IgD-negative memory B cell (primary cell): ENCODE data around the gene THSD4. TPM values are rescaled to one million over a fixed set of nuclear protein-coding genes. Genes with fewer than 3 reads are reported as not detected.

Experiments used
- H3K27ac Mint-ChIP-seq, 3 donors: one replicate each; pipeline ENCODE4 v1.8.0; 2020 to 2022; ENCODE audit warnings: mild to moderate bottlenecking in 3 of 3, mixed read lengths in 3 of 3, moderate library complexity in 1 of 3
- H3K27me3 Mint-ChIP-seq: one replicate; pipeline ENCODE4 v1.8.0; 2021; ENCODE audit warnings: mixed read lengths
- H3K36me3 Mint-ChIP-seq: one replicate; pipeline ENCODE4 v1.8.0; 2020; ENCODE audit warnings: mild to moderate bottlenecking, mixed read lengths
- H3K4me1 Mint-ChIP-seq, 3 donors: one replicate each; pipeline ENCODE4 v1.8.0; 2020 to 2022; ENCODE audit warnings: mixed read lengths in 3 of 3, mild to moderate bottlenecking in 1 of 3
- H3K4me3 Mint-ChIP-seq, 4 donors: one replicate each; pipeline ENCODE4 v1.8.0; 2020 to 2022; ENCODE audit warnings: mild to moderate bottlenecking in 4 of 4, mixed read lengths in 4 of 4, moderate library complexity in 3 of 4
- H3K9me3 Mint-ChIP-seq, 3 donors: one replicate each; pipeline ENCODE4 v1.8.0; 2020 to 2021; ENCODE audit warnings: mixed read lengths in 3 of 3, mild to moderate bottlenecking in 1 of 3
- polyA plus RNA-seq: library from polyadenylated mRNA; unstranded; fragments of 300-500 nt; fragmentation: Illumina TruSeq; gene quantifications from one replicate; pipeline ENCODE4 v1.2.3, GENCODE V29; 2021

The THSD4 gene
- polyA plus RNA-seq, 1 donor from 2014 or later = not detected

- Mint-ChIP-seq H3K9me3 (peaks cover 0 to 2% (median 0%) of the 10 kb centered on the region in 3 donors), H3K4me1 (no peaks in the 10 kb centered on the region), H3K36me3 (no peaks in the 10 kb centered on the region), H3K4me3 (no peak overlapping the region), H3K27me3 (peaks cover 6% of the 10 kb centered on the region), H3K27ac (no peak overlapping the region)
Observed at GRCh38 chr15:71110405-71111180, 4.7 kb upstream of the THSD4 start.

GRCh38 chr15:71111181-71111565 lies 4.1 kb upstream of the THSD4 start:
- Mint-ChIP-seq H3K36me3 (no peaks in the 10 kb centered on the region), H3K27ac (no peak overlapping the region), H3K27me3 (peaks cover 8% of the 10 kb centered on the region), H3K4me1 (peaks cover 0 to 2% (median 0%) of the 10 kb centered on the region in 3 donors), H3K9me3 (no peaks in the 10 kb centered on the region), H3K4me3 (no peak overlapping the region)

GRCh38 chr15:71111950-71112349 lies 3.3 kb upstream of the THSD4 start:
- H3K36me3 Mint-ChIP-seq = no peaks in the 10 kb centered on the region
- no peaks in the 10 kb centered on the region for H3K9me3 Mint-ChIP-seq
- H3K4me3 Mint-ChIP-seq = no peak overlapping the region
- H3K4me1 Mint-ChIP-seq = peaks cover 0 to 4% (median 0%) of the 10 kb centered on the region in 3 donors
- H3K27me3 Mint-ChIP-seq = peaks cover 15% of the 10 kb centered on the region
- no peak overlapping the region for H3K27ac Mint-ChIP-seq

- no peak overlapping the region for H3K27ac Mint-ChIP-seq
- no peak overlapping the region for H3K4me3 Mint-ChIP-seq
- peaks cover 0 to 4% (median under 1%) of the 10 kb centered on the region in 3 donors for H3K4me1 Mint-ChIP-seq
- no peaks in the 10 kb centered on the region for H3K36me3 Mint-ChIP-seq
- H3K9me3 Mint-ChIP-seq = no peaks in the 10 kb centered on the region
- peaks cover 20% of the 10 kb centered on the region for H3K27me3 Mint-ChIP-seq
Observed at GRCh38 chr15:71112429-71112828, 2.8 kb upstream of the THSD4 start.

GRCh38 chr15:71114066-71114680 lies 1.1 kb upstream of the THSD4 start:
- Mint-ChIP-seq H3K27ac (no peak overlapping the region), H3K4me1 (peaks cover 0 to 4% (median 1%) of the 10 kb centered on the region in 3 donors), H3K4me3 (no peak overlapping the region), H3K9me3 (peaks cover 0 to 5% (median 2%) of the 10 kb centered on the region in 3 donors), H3K36me3 (no peaks in the 10 kb centered on the region), H3K27me3 (peaks cover 31% of the 10 kb centered on the region)

- H3K36me3 Mint-ChIP-seq = no peaks in the 10 kb centered on the region
- peak overlapping the region; percentile 28 to 88 (median 81) for H3K4me3 Mint-ChIP-seq
- peaks cover 0 to 5% (median 2%) of the 10 kb centered on the region in 3 donors for H3K9me3 Mint-ChIP-seq
- no peak overlapping the region for H3K27ac Mint-ChIP-seq
- H3K27me3 Mint-ChIP-seq = peaks cover 31% of the 10 kb centered on the region
- peaks cover 0 to 4% (median 1%) of the 10 kb centered on the region in 3 donors for H3K4me1 Mint-ChIP-seq
Observed at GRCh38 chr15:71115567-71116351, 488 bp downstream of the THSD4 start.

- H3K9me3 Mint-ChIP-seq = peaks cover 0 to 5% (median 2%) of the 10 kb centered on the region in 3 donors
- H3K4me1 Mint-ChIP-seq = peaks cover 0 to 4% (median 1%) of the 10 kb centered on the region in 3 donors
- H3K27ac Mint-ChIP-seq = no peak overlapping the region
- H3K27me3 Mint-ChIP-seq = peaks cover 31% of the 10 kb centered on the region
- peak overlapping the region; percentile 28 to 88 (median 81) for H3K4me3 Mint-ChIP-seq
- no peaks in the 10 kb centered on the region for H3K36me3 Mint-ChIP-seq
Observed at GRCh38 chr15:71116366-71116765, 1.1 kb downstream of the THSD4 start.

GRCh38 chr15:71116942-71117341 lies 1.7 kb downstream of the THSD4 start:
- no peaks in the 10 kb centered on the region for H3K36me3 Mint-ChIP-seq
- peaks cover 31% of the 10 kb centered on the region for H3K27me3 Mint-ChIP-seq
- H3K4me3 Mint-ChIP-seq = peak overlapping the region in 2 of 4 donors; percentile 4 to 28
- no peak overlapping the region for H3K27ac Mint-ChIP-seq
- H3K4me1 Mint-ChIP-seq = peaks cover 0 to 4% (median 1%) of the 10 kb centered on the region in 3 donors
- H3K9me3 Mint-ChIP-seq = peaks cover 0 to 5% (median 2%) of the 10 kb centered on the region in 3 donors

GRCh38 chr15:71117714-71118305 lies 2.5 kb downstream of the THSD4 start:
- H3K27ac Mint-ChIP-seq = no peak overlapping the region
- peaks cover 0 to 4% (median 1%) of the 10 kb centered on the region in 3 donors for H3K4me1 Mint-ChIP-seq
- H3K27me3 Mint-ChIP-seq = peaks cover 31% of the 10 kb centered on the region
- H3K9me3 Mint-ChIP-seq = peaks cover 0 to 5% (median 2%) of the 10 kb centered on the region in 3 donors
- no peaks in the 10 kb centered on the region for H3K36me3 Mint-ChIP-seq
- H3K4me3 Mint-ChIP-seq = no peak overlapping the region

GRCh38 chr15:71118345-71118744 lies 3.1 kb downstream of the THSD4 start:
- Mint-ChIP-seq H3K4me3 (peak overlapping the region in 1 of 4 donors; percentile 33), H3K27ac (no peak overlapping the region), H3K9me3 (peaks cover 0 to 5% (median 2%) of the 10 kb centered on the region in 3 donors), H3K27me3 (peaks cover 31% of the 10 kb centered on the region), H3K36me3 (no peaks in the 10 kb centered on the region), H3K4me1 (peaks cover 0 to 4% (median 1%) of the 10 kb centered on the region in 3 donors)

- peaks cover 0 to 4% (median 1%) of the 10 kb centered on the region in 3 donors for H3K4me1 Mint-ChIP-seq
- H3K36me3 Mint-ChIP-seq = no peaks in the 10 kb centered on the region
- H3K9me3 Mint-ChIP-seq = peaks cover 0 to 5% (median 2%) of the 10 kb centered on the region in 3 donors
- peaks cover 33% of the 10 kb centered on the region for H3K27me3 Mint-ChIP-seq
- H3K4me3 Mint-ChIP-seq = no peak overlapping the region
- H3K27ac Mint-ChIP-seq = no peak overlapping the region
Observed at GRCh38 chr15:71118881-71119632, 3.8 kb downstream of the THSD4 start.

- H3K9me3 Mint-ChIP-seq = peaks cover 0 to 5% (median 2%) of the 10 kb centered on the region in 3 donors
- no peaks in the 10 kb centered on the region for H3K36me3 Mint-ChIP-seq
- H3K27me3 Mint-ChIP-seq = peaks cover 28% of the 10 kb centered on the region
- peaks cover 0 to 4% (median 1%) of the 10 kb centered on the region in 3 donors for H3K4me1 Mint-ChIP-seq
- H3K27ac Mint-ChIP-seq = no peak overlapping the region
- H3K4me3 Mint-ChIP-seq = no peak overlapping the region
Observed at GRCh38 chr15:71120428-71120944, 5.2 kb downstream of the THSD4 start.

GRCh38 chr15:71121442-71121841 lies 6.2 kb downstream of the THSD4 start:
- Mint-ChIP-seq H3K27me3 (peaks cover 23% of the 10 kb centered on the region), H3K4me3 (no peak overlapping the region), H3K36me3 (no peaks in the 10 kb centered on the region), H3K4me1 (peaks cover 0 to 1% (median 1%) of the 10 kb centered on the region in 3 donors), H3K9me3 (peaks cover 0 to 5% (median 2%) of the 10 kb centered on the region in 3 donors), H3K27ac (no peak overlapping the region)
